Stimulated activated naive CD4-positive, alpha-beta T cell (primary cell): ENCODE measurements around the gene MBOAT2.
A peak's percentile ranks its signal among the peaks of the same experiment; 100 is the strongest.
"Not testable (repeated sequence)": the region's sequence is repeated elsewhere in the genome, so short reads cannot be mapped to it uniquely, and the experiment has no call there.

Experiments used
- DNase-seq, 6 experiments: peaks; one replicate each; lab custom pipeline; 2025; lab: John Stamatoyannopoulos, UW

Gene MBOAT2, protein sequence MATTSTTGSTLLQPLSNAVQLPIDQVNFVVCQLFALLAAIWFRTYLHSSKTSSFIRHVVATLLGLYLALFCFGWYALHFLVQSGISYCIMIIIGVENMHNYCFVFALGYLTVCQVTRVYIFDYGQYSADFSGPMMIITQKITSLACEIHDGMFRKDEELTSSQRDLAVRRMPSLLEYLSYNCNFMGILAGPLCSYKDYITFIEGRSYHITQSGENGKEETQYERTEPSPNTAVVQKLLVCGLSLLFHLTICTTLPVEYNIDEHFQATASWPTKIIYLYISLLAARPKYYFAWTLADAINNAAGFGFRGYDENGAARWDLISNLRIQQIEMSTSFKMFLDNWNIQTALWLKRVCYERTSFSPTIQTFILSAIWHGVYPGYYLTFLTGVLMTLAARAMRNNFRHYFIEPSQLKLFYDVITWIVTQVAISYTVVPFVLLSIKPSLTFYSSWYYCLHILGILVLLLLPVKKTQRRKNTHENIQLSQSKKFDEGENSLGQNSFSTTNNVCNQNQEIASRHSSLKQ

GRCh38 chr2:9003616-9004337 is at the start of gene MBOAT2:
Gene MBOAT2, minus strand, starts transcription at chr2:9003684. Its CDS starts 70 bp downstream, at chr2:9003614.
- DNase-seq: peak; percentile 39 to 78 (median 69)

DNA sequence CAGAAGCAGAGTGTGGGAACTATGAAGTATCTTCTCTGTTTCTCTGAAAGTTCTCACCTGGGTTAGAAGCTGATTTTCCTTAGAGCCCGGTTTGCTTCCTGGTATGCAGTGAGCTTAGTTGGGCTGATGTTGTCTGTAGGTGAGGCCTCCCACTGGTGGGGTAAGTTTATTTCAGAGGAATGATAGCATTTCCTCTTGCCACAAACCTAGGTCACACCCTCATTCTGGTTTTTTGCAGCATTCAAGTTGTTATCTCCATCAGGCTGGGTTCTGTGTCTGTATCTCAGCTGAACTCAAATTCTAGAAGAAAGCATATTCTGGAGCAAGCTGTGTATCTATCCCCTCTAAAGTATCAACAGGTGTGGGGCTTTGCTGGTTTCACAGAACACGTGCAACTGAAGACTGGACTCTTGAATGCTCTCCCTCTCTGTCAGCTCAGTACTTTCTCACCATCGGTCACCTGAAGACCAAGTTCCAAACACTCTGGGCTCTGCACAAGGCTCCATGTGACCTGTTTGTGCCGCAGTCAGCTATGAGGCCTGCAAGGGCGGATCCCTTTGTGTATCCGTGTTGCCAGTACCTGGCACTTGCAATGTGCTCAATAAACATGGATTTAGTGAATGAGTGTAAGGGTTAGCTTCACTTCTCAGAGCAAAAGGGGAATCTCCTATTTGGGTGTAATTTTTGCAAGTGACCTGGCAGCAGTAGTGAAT is 49.5 kb upstream of the MBOAT2 start:
- DNase-seq: no peak

DNA sequence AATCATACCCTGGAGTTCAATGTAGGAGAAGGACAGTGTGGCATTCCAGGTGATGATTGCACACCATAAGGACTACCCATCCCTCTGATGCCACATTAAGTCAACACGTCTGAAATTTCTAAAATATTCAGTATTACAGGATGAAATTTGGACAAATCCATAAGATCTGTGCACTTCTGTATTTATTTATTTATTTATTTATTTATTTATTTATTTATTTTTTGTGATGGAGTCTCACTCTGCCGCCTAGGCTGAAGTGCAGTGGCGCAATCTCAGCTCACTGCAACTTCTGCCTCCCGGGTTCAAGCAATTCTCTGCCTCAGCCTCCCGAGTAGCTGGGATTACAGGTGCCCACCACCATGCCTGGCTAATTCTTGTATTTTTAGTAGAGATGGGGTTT is 48.0 kb upstream of the MBOAT2 start:
- DNase-seq: not testable (repeated sequence)

DNA sequence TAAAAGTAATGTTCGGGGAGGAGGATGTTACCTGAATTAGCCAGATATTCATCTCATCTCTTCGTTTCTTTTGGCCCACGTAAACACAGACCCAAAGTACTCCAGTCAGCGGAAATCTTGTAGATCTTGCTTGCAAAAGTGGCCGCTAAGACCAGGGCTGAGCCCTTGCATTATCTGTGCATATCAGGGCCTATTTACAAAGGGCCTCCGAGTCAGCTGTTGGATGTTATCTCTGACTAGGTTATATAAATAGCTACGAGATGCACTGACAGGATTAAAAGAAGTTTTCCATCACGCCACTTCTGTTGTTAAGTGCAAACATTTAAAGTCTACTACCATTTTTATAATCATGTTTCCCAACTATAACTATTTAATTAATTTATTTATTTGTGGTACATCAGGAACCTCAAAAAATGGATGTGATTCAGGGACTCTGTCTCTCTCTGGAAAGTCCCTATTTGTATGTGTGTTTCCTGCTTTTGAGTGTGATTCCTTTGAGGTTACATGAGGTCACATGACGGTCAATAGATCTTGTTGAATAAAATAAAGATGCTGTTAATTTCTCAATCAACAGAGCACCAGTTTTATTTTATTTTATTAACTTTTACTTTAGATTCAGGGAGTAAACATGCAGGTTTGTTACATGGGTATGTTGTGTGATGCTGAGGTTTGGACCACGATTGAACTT is 46.8 kb upstream of the MBOAT2 start:
- DNase-seq: no peak

DNA sequence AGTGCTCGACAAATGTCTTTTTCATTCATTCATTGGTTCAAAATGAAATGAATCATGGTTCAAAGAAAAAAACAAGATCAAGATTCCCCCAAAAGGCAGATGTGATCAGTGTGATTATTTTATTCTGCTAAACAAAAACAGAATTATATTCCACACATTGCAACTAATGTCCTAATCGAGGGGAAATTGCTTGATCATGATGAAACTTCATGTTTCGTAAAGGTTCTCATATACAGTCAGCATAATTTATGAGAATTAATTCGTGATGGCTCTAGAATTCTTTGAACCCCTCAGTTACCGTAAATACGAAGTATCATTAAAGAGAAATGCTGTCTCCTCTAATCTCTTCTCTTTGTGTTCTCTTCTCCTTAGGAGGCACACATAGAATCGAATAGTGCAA is 42.1 kb upstream of the MBOAT2 start:
- DNase-seq: no peak

DNA sequence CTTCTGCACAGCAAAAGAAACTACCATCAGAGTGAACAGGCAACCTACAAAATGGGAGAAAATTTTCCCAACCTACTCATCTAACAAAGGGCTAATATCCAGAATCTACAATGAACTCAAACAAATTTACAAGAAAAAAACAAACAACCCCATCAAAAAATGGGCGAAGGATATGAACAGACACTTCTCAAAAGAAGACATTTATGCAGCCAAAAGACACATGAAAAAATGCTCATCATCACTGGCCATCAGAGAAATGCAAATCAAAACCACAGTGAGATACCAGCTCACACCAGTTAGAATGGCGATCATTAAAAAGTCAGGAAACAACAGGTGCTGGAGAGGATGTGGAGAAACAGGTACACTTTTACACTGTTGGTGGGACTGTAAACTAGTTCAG is 40.0 kb upstream of the MBOAT2 start:
- DNase-seq: not testable (repeated sequence)

DNA sequence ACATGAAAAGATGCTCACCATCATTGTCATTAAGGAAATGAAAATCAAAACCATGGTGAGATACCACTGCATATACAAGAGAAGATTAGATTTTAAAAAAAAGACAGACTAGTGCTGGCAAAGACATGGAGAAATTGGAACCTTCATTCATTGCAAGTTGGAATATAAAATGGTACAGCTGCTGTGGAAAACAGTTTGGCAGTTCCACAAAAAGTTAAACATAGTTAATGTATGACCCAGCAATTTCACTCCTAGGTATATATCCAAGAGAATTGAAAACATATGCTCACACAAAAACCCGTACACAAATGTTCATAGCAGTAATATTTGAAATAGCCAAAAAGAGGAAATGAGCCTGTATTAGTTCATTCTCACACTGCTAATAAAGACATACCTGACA is 33.7 kb upstream of the MBOAT2 start:
- DNase-seq: no peak

GRCh38 chr2:9033385-9034168 is 30.1 kb upstream of the MBOAT2 start:
- no peak for DNase-seq

GRCh38 chr2:9032536-9033255 is 29.2 kb upstream of the MBOAT2 start:
- DNase-seq: no peak

DNA sequence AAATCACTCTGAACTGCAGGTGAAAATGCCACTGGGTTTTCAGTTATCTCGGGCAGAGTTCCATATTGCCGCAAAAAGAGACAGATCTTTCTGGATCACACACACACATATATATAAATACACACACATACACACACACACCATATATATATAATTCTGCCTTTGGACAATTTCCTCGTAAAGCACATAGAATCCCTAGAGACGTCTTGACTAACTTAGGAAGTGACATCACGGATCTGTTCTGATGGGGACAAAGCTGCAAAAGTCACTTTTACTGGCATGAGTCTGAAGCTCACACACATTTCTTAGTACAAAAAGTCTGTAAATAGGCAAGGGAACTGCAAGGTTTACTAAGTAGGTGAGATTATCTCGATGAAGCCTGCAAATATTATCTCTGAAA is 28.6 kb upstream of the MBOAT2 start:
- no peak for DNase-seq

DNA sequence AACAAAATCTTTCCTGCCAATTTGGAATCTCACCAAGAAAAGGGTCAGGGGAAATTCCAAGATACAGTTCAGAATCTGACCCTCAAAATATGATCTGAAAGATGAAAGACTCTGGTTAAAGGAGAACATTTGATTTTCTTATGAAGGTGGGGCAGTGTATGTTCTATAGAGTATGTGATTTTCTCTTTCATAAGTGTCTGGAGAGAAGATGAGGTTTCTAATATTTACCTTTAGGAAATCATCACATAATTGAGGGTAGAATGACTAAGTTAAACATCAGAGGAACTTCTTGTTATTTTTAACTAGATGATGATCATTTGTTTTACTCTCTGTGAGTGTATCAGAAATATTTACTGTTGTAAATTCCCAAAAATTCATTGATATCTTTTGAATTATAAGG is 27.8 kb upstream of the MBOAT2 start:
- DNase-seq: no peak

GRCh38 chr2:9030841-9031240 is 27.4 kb upstream of the MBOAT2 start:
- DNase-seq: no peak

DNA sequence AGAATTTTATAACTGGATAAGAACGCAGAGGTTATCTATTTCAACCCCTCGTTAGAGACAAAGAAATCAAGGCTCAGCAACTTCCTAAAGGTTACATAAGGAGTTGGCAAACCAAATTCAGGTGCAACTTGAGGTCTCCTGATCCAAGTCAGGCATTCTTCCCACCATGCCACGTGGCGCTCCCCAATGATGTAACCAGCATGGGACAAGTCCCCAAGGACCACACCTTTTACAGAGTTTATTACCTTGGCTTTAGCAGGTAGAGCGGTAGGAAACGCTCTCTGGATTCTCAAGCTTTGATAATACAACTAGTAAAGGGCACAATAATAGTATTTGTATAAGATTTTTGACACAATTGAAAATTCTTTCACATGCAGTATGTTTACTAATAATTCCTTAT is 26.7 kb upstream of the MBOAT2 start:
- no peak for DNase-seq

- DNase-seq: no peak
Measured at GRCh38 chr2:9029721-9030120, 26.2 kb upstream of the MBOAT2 start.

- no peak for DNase-seq
Measured at GRCh38 chr2:9027884-9028283, 24.4 kb upstream of the MBOAT2 start.

DNA sequence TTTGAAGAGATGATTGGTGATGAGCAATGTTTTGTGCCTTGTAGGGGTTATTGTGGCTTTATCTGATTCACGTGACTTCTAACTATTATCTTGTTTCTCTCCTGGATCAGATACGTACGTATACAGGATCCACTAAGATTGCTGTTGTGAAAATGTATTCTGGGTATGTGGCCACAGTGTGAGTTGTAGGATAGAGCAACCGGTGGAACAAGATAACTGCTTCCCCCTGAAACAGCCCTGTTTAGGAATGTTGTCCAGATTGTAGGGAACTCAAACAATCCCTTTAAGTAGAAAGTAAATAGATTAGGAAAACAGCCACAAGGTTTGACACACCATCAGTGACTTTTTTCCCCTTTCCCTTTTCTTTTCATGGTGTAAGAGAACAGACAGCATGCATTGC is 22.3 kb upstream of the MBOAT2 start:
- no peak for DNase-seq

GRCh38 chr2:9024575-9024974 is 21.1 kb upstream of the MBOAT2 start:
- DNase-seq: no peak

GRCh38 chr2:9021563-9022211 is 18.2 kb upstream of the MBOAT2 start:
- DNase-seq: no peak

GRCh38 chr2:9020267-9020666 is 16.8 kb upstream of the MBOAT2 start:
- DNase-seq: no peak

GRCh38 chr2:9018534-9018933 is 15.1 kb upstream of the MBOAT2 start:
- no peak for DNase-seq
